ENCODE measurements around the gene USP6NL. TPM values are rescaled to one million over a fixed set of nuclear protein-coding genes. Genes with fewer than 3 reads are reported as not detected.

USP6NL gene
- total and polyA plus RNA-seq, 2 of the 8 experiments (the other 6 are each of a cell fraction or from before 2014, with no cell fraction given), result 10.9 to 28.8 TPM

GRCh38 chr10:11535346-11535959 lies 76.0 kb downstream of the USP6NL start:
- 83% methylated on average over 5 of the region's 5 CpGs; no CpG with 5 or more reads in 1 of the 2 experiments for WGBS, 2 experiments (ENCODE audit: extremely low coverage in 1 of 2, insufficient coverage in 1 of 2, insufficient read length in 1 of 2, insufficient replicate concordance in 2 of 2, low coverage in 1 of 2, low lambda C conversion rate in 2 of 2, missing lambda C conversion rate in 1 of 2)
- FAIRE-seq (no peak), DNase-seq (ENCODE audit: low read depth in 1 of 2, low spot score in 2 of 2) (no peak)
- no peak overlapping the region for H3K4ac ChIP-seq (replicated peaks; ENCODE audit: insufficient read length, low read depth, low read length)
- no peak overlapping the region for H2BK12ac ChIP-seq (ENCODE audit: low read depth, low read length)
- no peak overlapping the region for H2BK5ac ChIP-seq (ENCODE audit: low read depth, low read length)
- H4K8ac ChIP-seq (ENCODE audit: extremely low read depth, insufficient read depth, low read length), result no peak overlapping the region
- no peak overlapping the region for H2BK15ac ChIP-seq (ENCODE audit: low read length)
- H2AFZ ChIP-seq (ENCODE audit: low read length), result no peak overlapping the region
- no peak overlapping the region for H3K18ac ChIP-seq (ENCODE audit: extremely low read depth, low read length)
- H2AK5ac ChIP-seq (ENCODE audit: low read depth, low read length), result no peak overlapping the region
- no peaks in the 10 kb centered on the region for H3K36me3 ChIP-seq (ENCODE audit: control insufficient read depth in 2 of 4, insufficient read depth in 4 of 4, low read length in 3 of 4)
- no peak overlapping the region for H3K9ac ChIP-seq (replicated peaks in 1 of 4; ENCODE audit: extremely low read depth in 1 of 4, low read depth in 3 of 4, low read length in 3 of 4)
- no peak overlapping the region for H3K23ac ChIP-seq (ENCODE audit: insufficient read length)
- H3K14ac ChIP-seq (ENCODE audit: insufficient read length), result no peak overlapping the region
- H4K91ac ChIP-seq (replicated peaks; ENCODE audit: insufficient read length, low read length), result no peak overlapping the region
- H3K56ac ChIP-seq (replicated peaks; ENCODE audit: insufficient read length, low read depth, low read length), result no peak overlapping the region
- no peak overlapping the region for H3K4me2 ChIP-seq (ENCODE audit: insufficient read depth in 1 of 2, low read depth in 2 of 2, low read length in 2 of 2)
- H3K9me3 ChIP-seq (ENCODE audit: insufficient read depth in 2 of 2, low read depth in 1 of 2, low read length in 1 of 2), result no peaks in the 10 kb centered on the region
- H3K4me1 ChIP-seq (replicated peaks in 1 of 4; ENCODE audit: control insufficient read depth in 3 of 4, insufficient read depth in 4 of 4, low read length in 3 of 4), result peaks cover 3 to 13% (median 7%) of the 10 kb centered on the region in 4 experiments; a peak in 5 of 7 replicates
- peaks cover 5 to 14% of the 10 kb centered on the region in 2 experiments for H4K20me1 ChIP-seq (replicated peaks in 1 of 2; ENCODE audit: control insufficient read depth in 1 of 2, insufficient read depth in 2 of 2, low read length in 2 of 2)
- no peak overlapping the region for H3K27ac ChIP-seq (ENCODE audit: low read depth, low read length)
- H3K23me2 ChIP-seq (ENCODE audit: low read depth, low read length), result no peaks in the 10 kb centered on the region
- CTCF ChIA-PET (ENCODE audit: partially characterized antibody), result interaction anchor here (0.9 to 1.9 kb wide), 5 partner anchors 10 to 247 kb away, joined by 3 to 7 read pairs (median 4); no protein-coding TSS in a partner anchor
- no peak overlapping the region for H3K4me3 ChIP-seq (ENCODE audit: extremely low read depth in 1 of 4, insufficient read depth in 2 of 4, low read depth in 3 of 4, low read length in 4 of 4)
- peaks cover 8% of the 10 kb centered on the region; the same call in 1 of the 2 replicates for H3K79me1 ChIP-seq (ENCODE audit: low read depth, low read length)
- no peak overlapping the region for H2BK20ac ChIP-seq (ENCODE audit: low read length)
- H3K79me2 ChIP-seq (ENCODE audit: control insufficient read depth in 1 of 2, insufficient read depth in 2 of 2, low read length in 2 of 2), result peaks cover 0 to 93% of the 10 kb centered on the region in 2 experiments; a peak in 2 of 4 replicates
- no peak overlapping the region for H4K5ac ChIP-seq (ENCODE audit: insufficient read length, low read depth, low read length)
- POLR2A ChIA-PET (ENCODE audit: partially characterized antibody), result interaction anchor here (0.7 to 2.0 kb wide), 2 partner anchors 15 to 41 kb away, joined by 3 to 4 read pairs; no protein-coding TSS in a partner anchor
- no peak overlapping the region for H2BK120ac ChIP-seq (replicated peaks; ENCODE audit: low read depth, low read length)
- no peaks in the 10 kb centered on the region for H3K27me3 ChIP-seq (replicated peaks in 1 of 4; ENCODE audit: control insufficient read depth in 3 of 4, extremely low read depth in 1 of 4, insufficient read depth in 3 of 4, low read length in 3 of 4)
- no peak for TF ChIP-seq JUND (IDR thresholded peaks at IDR 0.05; ENCODE audit: low read length)
- TF ChIP-seq SIN3A (conservative IDR thresholded peaks at IDR 0.05 in 1 of 2, IDR thresholded peaks at IDR 0.05 in 1 of 2; ENCODE audit: low read depth in 1 of 2, low read length in 2 of 2), result no peak
- TF ChIP-seq CEBPB (IDR thresholded peaks at IDR 0.05; ENCODE audit: low read depth, low read length), result no peak
- TF ChIP-seq SP2 (IDR thresholded peaks at IDR 0.05; ENCODE audit: low read length), result no peak
- TF ChIP-seq CTCF (IDR thresholded peaks at IDR 0.05; ENCODE audit: control extremely low read depth in 1 of 3, insufficient read depth in 1 of 3, low read depth in 1 of 3, low read length in 3 of 3), result no peak
- TF ChIP-seq ATF3 (IDR thresholded peaks at IDR 0.05; ENCODE audit: insufficient read depth, low read depth, low read length), result no peak
- TF ChIP-seq SP1 (IDR thresholded peaks at IDR 0.05; ENCODE audit: low read depth, low read length), result no peak
- no peak for TF ChIP-seq E2F6 (IDR thresholded peaks at IDR 0.05)
- no peak for TF ChIP-seq TEAD4 (IDR thresholded peaks at IDR 0.05; ENCODE audit: low read depth, low read length)
